ENCODE measurements around the gene CCDC192.

The CCDC192 gene

DNA sequence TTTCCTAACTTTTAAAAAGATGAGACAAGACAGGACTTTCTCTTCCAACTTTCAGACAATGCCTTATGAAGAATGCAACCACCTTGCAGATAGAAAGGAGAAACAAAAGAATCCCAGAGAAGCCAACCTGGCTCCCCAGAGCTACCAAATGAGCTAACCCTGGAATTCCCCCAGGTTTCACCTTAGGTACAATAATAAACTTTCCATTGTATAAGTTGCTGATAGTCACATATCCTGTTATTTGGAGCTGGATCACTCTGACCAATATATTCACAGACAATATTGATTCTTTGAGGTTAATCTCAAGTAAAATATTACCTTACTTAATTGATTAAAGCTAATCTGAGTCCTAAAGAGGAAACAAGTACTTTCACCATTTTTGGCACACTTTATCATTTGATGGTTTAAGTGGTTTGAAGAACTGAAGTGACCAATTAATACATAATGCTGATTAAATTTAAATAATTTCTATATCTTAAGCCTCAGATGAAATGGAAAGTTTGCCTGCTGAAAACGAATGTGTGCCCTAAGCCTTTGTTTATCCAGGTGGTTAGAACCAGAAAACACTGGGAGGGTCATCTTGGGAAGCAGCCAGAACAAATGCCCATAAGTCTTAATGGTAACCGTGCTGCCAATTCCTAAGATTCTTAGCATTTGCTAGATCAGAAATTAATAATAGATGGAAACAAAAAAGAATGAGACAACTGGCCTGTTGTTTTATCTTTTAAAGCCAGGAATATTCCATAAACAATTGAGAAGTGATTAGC, 220.8 kb downstream of the CCDC192 start:
- no peak for DNase-seq (ENCODE audit: low read depth)

DNA sequence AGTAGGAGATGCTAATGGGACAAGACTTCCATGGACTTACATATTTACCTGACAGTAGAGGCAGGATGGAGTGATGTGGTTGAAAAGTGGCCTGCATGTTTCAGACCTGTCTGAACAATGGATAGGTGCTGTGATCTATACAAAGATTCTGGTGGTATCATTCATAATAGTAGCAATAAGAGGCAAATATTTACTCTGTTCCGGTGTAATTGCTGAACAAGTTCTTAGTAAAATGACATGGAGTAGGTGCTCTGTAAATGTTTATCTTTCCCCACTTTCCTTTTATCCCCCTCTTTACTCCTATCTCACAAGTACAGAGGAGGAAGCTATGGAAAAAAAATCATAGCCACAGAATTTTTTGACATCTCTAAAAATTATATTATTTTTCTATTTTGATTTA, 221.4 kb downstream of the CCDC192 start:
- DNase-seq (ENCODE audit: low read depth) = no peak

DNA sequence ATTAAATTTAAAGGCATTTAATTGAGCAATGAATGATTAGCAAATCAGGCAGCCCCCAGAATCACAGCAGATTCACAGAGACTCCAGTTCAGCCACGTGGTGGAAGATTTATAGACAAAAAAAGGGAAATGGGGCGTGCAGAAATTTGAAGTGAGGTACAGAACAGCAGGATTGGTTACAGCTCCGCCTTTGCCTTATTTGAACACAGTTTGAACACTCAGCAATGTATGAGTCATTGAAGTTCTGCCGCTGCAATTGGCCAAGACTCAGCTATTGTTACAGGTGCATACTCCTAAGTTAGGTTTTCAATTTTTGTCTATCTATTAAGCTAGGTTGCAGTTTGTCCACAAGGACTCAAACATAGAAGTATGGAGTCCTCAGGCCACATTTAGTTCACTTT, 222.7 kb downstream of the CCDC192 start:
- DNase-seq (ENCODE audit: low read depth) = no peak

DNA sequence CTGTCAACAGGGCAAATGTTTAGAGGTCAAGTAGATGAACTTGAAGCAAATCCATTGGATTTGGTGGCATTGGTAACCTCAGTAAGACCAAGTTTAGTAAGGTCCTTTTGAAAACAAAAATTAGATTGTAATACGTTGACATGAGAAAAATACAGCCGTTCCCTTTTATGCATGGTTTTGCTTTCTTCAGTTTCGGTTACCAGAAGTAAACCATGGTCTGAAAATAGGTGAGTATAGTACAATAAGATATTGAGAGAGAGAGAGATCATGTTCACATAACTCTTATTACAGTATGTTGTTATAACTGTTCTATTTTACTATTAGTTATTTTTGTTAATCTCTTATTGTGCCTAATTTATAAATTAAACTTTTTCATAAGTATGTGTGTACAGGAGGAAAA, 223.8 kb downstream of the CCDC192 start:
- DNase-seq (ENCODE audit: low read depth) = no peak

DNA sequence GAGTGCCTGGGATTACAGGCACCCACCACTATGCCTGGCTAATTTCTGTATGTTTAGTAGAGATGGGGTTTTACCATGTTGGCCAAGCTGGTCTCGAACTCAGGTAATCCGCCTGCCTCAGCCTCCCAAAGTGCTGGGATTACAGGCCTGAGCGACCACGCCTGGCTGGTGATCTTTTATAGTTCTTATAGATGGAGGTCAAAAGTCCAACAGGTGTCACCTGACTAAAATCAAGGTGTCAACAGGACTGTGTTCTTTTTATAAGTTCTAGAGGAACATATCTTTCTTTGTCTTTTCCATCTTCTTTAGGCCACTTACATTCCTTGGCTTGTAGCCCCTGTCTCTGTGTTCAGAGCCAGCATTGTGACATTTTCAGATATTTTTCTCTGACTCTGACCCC, 224.9 kb downstream of the CCDC192 start:
- no peak for DNase-seq (ENCODE audit: low read depth)

DNA sequence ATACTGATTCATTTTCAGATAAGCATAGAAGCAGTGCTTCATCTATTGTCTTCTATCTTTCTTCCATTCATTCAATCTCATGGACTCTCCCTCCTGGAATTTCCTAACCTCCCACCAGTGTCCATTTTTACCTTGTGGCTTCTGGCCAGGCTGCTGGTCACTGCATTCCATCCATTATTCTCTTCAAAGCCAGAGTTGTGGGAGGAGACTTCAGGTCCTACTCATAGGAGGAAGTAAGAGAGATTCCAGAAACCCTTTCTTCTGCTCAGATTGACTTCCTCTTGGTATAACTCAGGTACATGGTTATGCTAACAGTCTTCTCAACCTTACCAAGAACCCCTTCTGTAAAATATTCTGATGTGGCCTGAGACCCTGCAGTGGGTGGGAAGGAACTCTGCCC, 227.1 kb downstream of the CCDC192 start:
- no peak for DNase-seq (ENCODE audit: low read depth)

DNA sequence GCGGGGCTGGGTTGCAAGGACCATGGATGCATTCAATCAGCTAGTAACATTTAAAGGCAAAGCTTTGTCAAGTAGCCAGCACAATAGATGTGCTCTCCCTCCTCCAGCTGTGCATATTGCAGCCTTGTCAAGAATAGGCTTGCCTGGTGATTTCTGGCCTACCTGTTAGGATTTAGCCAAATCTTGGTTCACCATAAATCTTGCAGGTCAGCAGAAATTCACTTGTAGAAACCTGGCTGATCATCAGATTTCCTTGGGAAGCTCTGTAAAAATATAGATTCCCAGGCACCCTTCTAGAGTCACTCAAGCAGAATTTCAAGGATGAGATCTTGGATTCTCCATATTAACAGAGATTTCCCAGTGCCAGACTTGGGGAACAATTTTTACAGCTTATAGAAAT, 228.2 kb downstream of the CCDC192 start:
- DNase-seq (ENCODE audit: low read depth) = no peak

DNA sequence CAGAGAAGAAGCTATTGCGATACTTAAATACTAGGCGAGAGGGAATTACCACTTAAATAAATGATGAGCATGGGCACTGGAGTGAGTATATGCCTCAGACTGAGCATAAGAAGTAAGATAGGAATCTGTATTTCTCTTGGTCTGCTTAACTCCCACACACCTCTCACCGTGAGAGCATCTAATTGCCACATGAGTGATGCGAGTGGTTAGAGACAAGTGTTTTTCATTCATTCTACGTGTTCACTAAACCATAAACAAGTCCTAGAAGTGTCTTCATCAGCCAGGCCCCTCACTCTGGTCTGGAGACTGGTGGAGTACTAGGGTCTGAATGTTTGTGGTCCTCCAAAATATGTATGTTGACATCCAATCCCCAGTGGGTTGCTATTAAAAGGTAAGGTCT, 230.2 kb downstream of the CCDC192 start:
- DNase-seq (ENCODE audit: low read depth) = no peak

DNA sequence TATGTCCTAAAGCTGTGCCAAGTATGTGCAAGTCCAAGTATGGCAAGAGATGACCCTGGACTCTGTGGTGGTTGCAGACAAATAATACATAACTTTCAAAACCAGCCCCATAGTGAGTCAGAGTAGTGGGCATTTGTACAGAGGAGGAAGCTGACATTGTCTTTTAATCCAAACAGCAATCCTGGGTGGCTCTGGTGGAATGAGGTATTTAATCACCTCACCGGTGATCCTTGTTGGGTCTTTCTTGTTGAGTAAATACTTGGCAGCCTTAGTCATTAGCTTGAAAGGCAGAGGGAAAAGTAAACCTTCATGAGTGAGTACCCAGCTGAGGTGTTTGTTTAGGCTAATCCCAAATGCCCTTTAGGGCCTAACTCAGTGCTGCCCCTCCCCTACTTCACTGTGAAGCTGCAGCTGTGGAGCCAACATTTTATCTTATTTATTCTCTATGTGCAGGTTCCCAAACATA, 231.6 kb downstream of the CCDC192 start:
- no peak for DNase-seq (ENCODE audit: low read depth)

DNA sequence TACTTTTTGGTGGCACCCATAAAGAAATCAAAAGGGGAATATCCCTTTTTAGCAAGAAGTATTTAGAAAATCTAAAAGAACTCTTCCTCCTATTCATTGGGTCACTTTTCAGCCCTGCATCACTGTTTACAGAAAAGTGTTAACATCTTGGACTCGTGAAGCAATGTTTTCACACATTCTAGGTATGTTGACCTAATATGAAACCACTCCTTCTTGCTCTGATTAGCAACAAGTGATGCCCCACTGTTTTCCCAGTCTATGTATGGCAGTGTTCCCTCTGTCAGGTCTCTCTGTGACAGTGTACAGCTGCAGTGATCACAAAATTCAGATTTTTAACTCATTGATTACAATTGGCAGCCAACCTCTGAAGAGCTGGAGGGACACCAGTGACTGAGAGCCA, 232.2 kb downstream of the CCDC192 start:
- DNase-seq (ENCODE audit: low read depth) = no peak

DNA sequence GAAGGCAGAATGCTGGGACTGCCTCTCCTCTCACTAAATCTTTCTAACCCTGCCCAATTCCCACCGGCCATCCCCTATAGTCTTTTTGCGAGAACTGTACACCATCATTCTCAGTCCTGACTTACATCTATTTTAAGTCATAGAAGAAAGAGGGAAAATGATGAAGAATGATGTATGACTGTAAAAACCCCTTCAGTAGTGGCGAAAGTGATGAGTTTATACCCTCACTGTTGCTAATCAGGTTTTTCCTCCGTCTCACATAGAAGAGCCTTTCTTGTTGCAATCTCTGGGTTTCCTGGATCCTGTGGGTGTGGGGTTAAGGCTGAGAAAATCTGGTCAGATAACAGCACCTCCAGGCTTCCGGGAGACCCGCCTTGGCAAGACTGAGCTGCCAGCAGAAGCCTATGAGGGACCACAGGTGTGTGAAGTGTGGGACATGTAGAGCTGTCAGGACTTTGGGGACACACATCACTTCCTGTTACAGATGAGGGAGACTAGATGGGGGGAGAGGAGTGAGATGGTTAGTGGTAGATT, 233.3 kb downstream of the CCDC192 start:
- DNase-seq (ENCODE audit: low read depth) = no peak

DNA sequence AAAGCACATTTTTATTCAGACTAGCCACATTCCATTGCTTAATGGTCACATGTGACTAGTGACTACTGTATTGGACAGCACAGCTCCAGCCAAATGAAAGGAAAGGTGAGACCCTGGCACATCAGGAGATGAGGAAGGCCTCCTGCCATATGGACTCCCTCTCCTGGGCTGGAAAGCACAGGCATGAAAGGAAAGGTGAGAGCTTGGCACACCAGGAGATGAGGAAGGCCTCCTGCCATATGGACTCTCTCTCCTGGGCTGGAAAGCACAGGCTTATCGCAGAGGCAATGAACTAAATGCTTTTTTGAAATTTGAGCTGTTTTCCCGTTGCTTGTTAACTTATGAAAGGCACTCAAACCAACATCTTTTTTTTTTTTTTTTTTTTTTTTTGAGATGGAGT, 235.6 kb downstream of the CCDC192 start:
- no peak for DNase-seq (ENCODE audit: low read depth)

DNA sequence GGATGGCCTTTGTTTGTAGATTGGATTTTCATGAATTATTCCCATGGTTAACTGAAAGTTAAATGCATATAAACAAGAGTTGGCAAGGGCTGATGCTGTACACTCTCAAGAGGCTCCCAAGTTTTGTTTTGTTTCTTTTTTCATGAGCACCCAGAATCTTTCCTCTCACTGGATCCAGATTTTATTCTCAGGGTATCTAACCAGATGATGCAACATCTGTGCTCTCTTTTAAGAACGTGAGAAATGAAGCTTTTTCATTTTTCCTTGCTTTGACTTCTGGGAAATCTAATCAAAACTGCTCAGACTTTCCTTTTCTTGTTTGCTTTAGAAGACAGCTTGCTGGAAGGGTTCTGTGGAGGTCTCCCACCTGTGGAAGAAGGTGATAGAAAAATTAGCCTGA, 237.7 kb downstream of the CCDC192 start:
- no peak for DNase-seq (ENCODE audit: low read depth)

DNA sequence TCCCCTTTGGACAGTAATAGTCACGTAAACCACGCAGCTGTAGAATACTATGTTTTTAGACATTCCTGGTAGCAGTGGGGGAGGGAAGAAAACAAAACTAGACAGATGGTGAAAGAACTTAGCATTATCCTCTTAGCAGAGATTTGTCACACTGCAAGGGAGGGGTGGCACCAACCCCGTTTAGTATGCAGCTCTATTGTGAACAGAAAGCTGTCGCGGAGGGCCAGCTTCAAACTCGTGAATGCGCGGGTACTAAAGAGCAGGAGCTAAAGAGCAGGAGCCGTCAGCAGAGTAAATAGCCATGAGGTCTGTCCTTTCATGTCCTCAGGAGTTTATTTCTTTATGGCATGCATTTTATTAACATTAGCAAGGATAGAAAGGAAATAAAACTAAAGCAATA, 238.5 kb downstream of the CCDC192 start:
- no peak for DNase-seq (ENCODE audit: low read depth)

DNA sequence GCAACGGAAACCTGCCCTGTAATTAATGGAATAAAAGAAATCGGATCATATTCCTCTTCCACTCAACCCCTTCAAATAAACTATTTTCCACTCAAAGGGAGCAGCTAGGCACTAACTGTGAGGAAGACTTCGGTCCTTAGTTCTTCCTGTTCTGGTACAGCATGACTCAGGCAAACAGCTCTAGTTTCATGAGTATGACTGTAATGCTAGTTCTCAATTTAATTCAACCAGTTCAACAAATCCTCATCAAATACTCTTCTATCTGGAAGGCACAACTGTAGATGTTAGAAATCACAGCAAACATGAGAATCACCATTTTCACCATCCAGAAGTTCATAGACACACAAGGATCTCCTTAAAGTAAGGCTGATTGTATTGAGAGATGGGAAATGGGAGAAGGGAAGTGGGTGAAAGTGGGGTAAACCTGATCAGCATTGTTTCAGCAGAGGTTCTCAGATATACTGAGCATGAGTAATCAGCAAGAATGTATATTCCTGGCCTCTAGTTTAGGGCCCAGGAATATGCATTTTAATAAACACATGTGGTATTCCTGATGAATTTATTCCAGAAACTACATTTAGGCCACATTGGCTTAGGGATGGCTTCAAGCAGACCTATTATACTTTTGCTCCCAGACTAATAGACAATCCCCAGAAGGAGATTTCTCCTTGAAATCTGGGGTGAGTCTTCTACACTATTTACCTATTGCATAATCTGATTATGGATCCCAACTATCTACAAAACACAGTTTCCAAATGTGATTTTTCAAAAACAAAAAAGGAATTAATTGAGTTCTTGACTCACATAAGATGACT, 239.3 kb downstream of the CCDC192 start:
- no peak for DNase-seq (ENCODE audit: low read depth)

DNA sequence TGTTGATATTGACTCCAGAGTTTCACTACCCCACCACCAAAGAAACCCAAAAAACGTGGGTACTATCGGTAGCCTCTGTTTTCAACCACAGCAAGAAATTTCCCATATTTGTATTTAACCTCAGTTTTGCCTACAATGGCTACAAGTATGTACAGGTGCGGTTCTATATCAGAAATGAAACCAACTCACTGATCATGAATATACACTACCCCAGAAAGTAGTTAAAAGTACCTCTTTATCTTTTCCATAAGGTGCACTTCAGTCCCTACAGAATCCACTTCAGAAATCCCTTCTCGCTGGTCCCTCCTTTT, 239.8 kb downstream of the CCDC192 start:
- no peak for DNase-seq (ENCODE audit: low read depth)

DNA sequence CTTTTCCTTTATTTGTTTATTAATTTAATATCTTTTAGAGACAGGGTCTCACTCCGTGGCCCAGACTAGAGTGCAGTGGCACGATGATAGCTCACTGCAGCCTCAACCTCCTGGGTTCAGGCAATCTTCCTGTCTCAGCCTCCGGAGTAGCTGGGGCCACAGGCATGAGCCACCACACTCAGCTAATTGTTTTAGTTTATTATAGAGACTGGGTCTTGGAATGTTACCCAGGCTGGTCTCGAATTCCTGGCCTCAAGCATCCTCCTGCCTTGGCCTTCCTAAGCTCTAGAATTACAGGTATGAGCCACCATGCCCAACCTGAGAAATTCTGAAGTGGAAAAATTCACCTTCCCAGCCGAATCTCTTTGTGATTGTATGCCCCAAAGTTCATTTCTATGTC, 240.9 kb downstream of the CCDC192 start:
- DNase-seq (ENCODE audit: low read depth) = no peak

DNA sequence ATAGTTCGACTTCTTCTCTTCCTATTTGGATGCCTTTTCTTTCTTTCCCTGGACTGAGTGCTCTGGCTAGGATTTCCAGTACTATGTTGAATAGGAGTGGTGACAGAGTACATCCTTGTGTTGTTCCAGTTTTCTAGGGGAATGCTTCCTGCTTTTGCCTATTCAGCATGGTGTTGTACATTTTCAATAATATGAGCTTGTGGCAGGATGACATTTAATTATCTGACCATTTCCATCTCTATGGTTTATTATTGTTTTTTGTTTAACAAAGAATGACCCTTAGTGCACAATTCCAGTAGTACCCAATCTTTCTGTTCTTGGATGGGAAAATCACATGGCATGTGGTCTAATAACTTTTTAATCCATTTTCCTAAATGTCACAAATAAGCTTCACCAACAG, 244.8 kb downstream of the CCDC192 start:
- DNase-seq (ENCODE audit: low read depth) = no peak

DNA sequence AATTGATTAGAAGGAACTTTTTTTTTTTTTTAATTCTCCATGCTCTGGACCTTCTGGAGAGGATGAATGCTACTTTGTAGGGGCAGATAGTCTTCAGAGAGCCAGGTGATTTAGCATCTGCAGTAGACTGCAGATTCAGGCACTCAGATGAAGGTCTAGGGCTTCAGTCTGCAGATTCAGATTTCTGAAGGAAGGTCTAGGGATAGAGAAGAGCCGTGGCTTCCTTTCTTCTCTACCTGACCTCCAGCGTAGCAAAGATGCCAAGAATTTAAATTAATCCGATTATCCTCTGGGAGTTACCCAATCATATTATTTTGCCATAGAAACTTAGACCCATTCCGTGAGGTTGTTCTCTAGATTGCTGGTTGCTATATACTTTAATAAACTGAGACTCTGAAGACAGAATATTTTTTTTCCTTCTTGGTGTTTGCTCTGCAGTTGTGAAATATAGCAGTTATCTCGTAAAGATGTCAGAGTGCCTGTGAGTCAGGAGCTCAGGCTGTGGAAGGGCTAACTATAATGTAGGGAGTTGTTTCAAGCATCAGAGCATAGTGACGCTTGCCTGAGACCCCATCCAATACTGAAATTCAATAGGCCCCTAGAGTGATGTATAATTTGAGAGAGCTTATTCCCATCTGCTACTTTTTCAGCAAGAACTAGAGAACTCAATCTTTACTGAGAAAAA, 247.7 kb downstream of the CCDC192 start:
- no peak for DNase-seq (ENCODE audit: low read depth)

DNA sequence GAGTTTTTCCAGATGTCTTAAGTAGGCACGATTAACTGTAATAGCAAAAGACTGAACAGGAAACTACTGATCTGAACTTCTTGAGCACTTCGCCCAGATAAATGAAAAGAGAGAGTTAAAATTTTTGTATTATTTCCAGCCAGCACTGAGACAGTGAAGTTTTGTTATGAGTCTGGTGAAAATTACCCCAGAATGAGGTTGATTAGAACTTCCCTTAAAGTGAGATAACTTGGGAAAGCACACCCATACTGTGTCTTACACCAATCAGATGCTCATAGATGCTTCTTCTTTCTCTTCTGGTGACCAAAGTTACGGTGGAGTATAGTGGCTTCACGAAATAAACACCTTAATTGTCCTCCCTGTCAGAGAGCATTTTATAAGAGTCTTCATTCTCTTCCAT, 248.6 kb downstream of the CCDC192 start:
- DNase-seq (ENCODE audit: low read depth) = no peak

DNA sequence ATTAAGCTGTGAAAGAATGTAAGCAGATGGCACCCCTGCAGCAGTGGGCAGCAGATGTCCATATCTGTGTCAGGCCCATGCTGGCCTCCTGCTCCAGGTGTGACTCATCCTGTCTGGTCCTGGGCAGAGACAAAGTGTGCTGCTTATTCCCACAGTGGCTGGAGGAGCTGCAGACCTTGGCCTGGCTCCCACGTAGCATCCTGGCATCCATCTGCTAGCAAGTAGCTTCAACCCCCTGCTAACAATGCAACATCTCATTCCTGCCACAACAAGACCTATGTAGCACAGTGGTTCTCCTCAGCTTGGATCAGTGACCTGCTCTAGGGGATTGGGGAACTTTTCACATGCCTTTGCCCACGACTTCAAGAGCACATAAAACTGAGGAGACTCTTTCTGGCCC, 254.0 kb downstream of the CCDC192 start:
- no peak for DNase-seq (ENCODE audit: low read depth)

DNA sequence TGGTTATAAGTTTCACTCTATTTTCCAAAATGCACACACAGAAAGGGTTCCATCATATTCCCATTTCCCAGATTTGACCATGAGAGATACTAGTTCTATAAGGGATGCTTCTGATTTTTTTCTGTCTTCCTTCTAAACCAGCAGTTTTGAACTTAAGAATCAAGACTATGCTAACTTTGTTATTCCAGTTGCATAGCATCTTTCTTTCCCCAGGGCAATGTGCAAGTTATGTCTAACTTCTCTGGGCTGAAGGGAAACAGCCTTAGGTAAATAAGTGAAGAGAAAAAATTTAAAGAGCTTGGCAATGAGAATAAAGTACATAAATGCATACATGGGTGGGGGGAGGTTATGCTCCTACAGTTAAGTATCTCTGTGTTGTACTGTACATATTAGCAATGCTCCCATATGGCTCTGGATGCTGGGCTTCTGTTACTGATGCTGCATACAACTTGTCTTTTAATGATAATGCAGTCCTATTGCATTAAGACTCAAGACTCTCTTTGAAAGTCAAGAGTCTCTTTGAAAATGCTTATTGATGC, 254.6 kb downstream of the CCDC192 start:
- DNase-seq (ENCODE audit: low read depth) = no peak
